ENCODE data around the gene SCP2.
"Not testable (repeated sequence)": the region's sequence is repeated elsewhere in the genome, so short reads cannot be mapped to it uniquely, and the experiment has no call there.

Gene SCP2

GRCh38 chr1:52969234-52969633 lies 42.2 kb downstream of the SCP2 start:
- DNase-seq (ENCODE audit: low read depth in 1 of 2, low spot score in 1 of 2): not testable (repeated sequence)

GRCh38 chr1:52970149-52970548 lies 43.1 kb downstream of the SCP2 start:
- DNase-seq (ENCODE audit: low read depth in 1 of 2, low spot score in 1 of 2): no peak

- no peak for DNase-seq (ENCODE audit: low read depth in 1 of 2, low spot score in 1 of 2)
These were observed 46.8 kb downstream of the SCP2 start for GRCh38 chr1:52973841-52974240.

DNA sequence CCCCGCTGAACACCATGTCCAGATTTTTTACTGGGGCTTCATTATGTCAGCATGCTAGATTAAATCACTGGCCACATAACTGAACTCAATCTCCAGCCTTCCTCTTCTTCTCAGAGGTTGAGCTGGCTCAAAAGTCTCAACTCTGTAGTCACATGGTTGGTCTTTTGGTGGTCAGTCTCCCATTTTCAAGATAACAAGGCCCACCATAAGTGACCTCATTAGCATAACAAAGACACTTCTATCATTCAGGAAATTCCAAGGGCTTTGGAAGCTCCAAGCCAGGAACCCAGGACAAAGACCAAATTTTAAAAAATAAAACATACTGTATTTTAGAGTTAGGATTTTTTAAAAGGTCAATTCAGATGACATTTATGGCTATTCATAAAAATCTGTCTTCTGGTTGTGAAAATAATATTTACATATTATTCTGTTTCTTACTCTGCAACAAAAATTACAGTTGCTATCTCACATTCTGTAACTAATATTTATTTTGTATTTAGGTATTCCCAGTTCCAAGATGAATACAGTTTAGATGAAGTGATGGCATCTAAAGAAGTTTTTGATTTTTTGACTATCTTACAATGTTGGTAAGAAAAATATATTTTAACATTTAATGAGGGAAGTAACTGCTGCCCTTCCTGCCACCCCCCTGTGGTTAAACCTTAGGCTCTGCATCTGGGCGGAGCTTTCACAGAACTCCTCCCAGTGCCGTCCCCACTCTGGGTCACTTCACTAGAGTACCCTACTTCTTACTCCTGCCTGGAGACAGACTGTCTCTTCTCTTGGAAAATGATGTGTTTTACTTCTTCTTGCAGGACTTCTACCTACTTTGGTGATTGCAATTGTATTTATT lies 49.3 kb downstream of the SCP2 start:
- no peak for DNase-seq (ENCODE audit: low read depth in 1 of 2, low spot score in 1 of 2)

GRCh38 chr1:52978045-52978444 lies 51.0 kb downstream of the SCP2 start:
- DNase-seq (ENCODE audit: low read depth in 1 of 2, low spot score in 1 of 2): no peak

DNA sequence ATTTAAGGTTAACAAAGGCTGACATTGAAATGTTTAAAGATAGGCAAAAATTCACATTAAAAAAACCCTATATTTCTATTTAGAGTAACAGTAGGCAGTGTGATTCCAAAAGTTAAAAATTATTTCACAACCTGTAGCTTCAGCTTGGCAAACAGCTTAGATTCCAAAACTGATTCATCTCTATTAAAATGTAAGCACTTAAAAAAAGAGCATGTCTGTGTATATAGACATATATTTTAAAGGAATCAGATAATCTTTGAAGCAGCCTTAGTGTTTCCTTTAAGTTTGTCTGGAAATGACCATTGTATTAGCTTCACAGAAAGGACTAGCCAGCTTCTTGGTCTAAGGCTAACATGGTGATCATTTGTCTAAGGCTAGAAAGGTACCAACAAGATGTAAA lies 65.7 kb downstream of the SCP2 start:
- DNase-seq (ENCODE audit: low read depth in 1 of 2, low spot score in 1 of 2): not testable (repeated sequence)

GRCh38 chr1:52994656-52995055 lies 67.6 kb downstream of the SCP2 start:
- no peak for DNase-seq (ENCODE audit: low read depth in 1 of 2, low spot score in 1 of 2)

- DNase-seq (ENCODE audit: low read depth in 1 of 2, low spot score in 1 of 2): no peak
These were observed 69.6 kb downstream of the SCP2 start for GRCh38 chr1:52996653-52997052.

GRCh38 chr1:53001128-53001527 lies 74.1 kb downstream of the SCP2 start:
- no peak for DNase-seq (ENCODE audit: low read depth in 1 of 2, low spot score in 1 of 2)

DNA sequence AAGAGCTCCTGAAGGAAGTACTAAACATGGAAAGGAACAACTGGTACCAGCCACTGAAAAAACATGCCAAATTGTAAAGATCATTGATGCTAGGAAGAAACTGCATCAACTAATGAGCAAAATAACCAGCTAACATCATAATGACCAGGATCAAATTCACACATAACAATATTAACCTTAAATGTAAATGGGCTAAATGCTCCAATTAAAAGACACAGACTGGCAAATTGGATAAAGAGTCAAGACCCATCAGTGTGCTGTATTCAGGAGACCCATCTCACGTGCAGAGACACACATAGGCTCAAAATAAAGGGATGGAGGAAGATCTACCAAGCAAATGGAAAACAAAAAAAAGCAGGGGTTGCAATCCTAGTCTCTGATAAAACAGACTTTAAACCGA lies 79.5 kb downstream of the SCP2 start:
- not testable (repeated sequence) for DNase-seq (ENCODE audit: low read depth in 1 of 2, low spot score in 1 of 2)

DNA sequence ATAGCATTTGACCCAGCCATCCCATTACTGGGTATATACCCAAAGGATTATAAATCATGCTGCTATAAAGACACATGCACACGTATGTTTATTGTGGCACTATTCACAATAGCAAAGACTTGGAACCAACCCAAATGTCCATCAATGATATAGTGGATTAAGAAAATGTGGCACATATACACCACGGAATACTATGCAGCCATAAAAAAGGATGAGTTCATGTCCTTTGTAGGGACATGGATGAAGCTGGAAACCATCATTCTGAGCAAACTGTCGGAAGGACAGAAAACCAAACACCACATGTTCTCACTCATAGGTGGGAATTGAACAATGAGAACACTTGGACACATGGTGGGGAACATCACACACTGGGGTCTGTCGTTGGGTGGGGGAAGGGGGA lies 83.2 kb downstream of the SCP2 start:
- not testable (repeated sequence) for DNase-seq (ENCODE audit: low read depth in 1 of 2, low spot score in 1 of 2)

DNA sequence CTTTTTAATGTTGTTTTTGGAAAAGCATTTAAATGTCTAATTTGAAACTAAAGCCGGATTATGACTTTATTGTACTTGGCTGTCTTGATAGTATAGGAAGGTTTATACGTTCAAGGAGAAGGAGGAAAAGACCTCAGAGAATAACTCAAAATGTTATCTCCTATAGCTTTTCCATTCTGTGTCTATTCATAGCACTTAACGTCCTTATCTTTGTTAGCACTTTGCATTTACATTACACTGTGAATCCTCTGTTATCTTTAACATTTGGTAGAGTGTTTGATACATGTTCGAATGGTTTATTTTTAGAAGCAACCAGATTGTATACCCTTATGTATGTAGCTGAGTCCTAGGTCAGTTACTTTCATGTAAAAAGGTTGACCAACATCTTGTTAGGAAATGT lies 84.1 kb downstream of the SCP2 start:
- DNase-seq (ENCODE audit: low read depth in 1 of 2, low spot score in 1 of 2): no peak

DNA sequence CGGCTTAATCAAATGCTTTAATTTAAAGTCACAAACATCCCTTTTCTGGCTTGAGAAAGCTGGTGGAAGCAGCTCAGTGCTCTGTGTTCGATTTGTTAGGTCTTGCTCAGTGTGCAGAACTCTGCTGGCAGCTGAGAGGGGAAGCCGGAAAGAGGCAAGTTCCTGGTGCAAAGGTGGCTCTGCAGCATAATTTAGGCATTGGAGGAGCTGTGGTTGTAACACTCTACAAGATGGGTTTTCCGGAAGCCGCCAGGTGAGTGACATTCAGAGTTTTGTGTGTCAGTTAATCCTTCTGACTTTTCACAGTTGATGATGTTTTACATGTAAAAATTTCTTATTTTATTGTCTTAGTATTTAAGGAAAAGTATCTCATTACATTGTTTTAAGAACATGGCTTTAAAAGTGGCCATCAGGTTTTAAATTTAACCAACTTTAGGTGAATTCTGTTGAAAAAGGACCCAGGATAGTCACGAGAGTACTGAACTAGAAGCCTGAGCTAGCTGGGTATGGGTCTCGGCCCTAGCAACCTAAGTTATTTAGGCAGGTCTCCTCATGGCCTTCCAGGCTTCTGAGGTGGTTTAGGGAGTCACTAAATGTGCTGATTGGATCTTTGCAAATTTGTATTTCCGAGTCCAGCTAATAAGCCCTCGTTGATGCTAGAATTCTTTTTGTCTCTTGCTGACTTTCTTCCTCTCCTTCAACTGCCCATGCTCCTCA lies 87.9 kb downstream of the SCP2 start:
- DNase-seq (ENCODE audit: low read depth in 1 of 2, low spot score in 1 of 2): peak; percentile 33 to 71

DNA sequence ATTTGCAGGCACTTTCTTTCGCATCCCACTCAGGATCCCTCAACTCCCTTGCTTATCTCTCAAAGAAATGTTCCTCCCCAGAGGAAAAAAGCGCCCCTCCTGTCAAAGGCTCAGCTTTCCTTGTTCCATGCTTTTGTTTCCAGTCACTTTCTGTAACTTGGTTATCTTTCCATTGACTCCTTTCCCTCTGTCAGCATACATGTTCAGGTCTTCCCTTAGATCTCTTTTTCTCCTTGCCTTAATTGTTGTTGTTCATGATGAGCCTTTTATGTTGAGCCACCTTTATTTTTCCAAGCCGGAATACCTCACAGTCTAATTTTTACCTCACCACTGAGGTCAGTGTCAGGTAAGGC lies 88.4 kb downstream of the SCP2 start:
- DNase-seq (ENCODE audit: low read depth in 1 of 2, low spot score in 1 of 2): no peak

- DNase-seq (ENCODE audit: low read depth in 1 of 2, low spot score in 1 of 2): no peak
These were observed 89.6 kb downstream of the SCP2 start for GRCh38 chr1:53016705-53017104.

DNA sequence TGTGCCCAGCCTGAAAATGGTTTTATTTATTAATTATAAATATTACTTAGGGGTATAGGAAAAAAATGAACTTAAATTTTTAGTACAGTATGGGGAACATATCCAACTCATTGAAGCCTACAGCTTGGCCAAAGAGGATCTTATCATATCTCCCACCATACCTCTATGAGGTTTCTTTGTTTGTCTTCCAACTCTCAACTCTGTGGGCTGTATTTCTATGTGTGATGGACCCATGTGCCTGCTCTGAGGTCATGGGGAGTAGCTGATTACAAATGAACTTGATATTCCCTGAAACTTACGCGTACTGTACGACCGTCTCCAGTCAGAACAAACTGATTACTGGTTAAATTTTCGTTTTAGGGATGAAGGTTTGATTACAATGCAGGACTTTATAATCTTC lies 93.5 kb downstream of the SCP2 start:
- no peak for DNase-seq (ENCODE audit: low read depth in 1 of 2, low spot score in 1 of 2)

DNA sequence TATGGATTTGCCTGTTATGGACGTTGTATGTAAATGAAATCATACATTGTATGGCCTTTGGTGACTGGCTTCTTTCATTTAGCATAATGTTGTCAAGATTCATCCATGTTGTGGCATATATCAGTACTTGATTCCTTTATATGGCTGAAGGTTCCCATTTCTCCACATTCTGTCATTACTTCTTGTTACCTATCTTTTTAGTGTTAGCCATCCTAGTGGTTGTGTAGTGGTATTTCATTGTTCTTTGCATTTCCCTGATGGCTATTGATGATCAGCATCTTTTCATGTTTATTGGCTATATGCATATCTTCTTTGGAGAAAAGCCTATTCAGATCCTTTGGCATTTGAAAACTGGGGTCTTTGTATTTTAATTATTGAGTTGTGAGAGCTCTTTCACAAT lies 95.1 kb downstream of the SCP2 start:
- no peak for DNase-seq (ENCODE audit: low read depth in 1 of 2, low spot score in 1 of 2)

DNA sequence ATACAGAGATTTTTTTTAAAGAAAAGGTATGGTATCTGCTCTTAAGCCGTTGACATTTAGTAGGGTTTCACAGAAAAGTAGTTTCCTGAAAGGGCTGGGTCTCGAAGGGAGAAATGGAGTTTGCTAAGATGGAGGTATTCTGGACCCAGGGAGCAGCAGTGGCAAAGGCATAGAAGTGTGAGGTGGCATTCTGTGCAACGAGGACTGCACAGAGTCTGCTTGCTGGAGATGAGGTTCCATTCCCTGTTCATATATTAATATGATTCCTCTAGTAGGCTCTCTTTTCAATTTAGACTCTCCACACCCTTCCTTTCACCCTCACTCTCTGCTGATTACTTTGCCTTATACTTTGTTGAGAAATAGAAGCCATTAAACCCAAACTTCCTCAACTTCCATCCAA lies 96.5 kb downstream of the SCP2 start:
- DNase-seq (ENCODE audit: low read depth in 1 of 2, low spot score in 1 of 2): no peak

- no peak for DNase-seq (ENCODE audit: low read depth in 1 of 2, low spot score in 1 of 2)
These were observed 97.0 kb downstream of the SCP2 start for GRCh38 chr1:53024117-53024516.

DNA sequence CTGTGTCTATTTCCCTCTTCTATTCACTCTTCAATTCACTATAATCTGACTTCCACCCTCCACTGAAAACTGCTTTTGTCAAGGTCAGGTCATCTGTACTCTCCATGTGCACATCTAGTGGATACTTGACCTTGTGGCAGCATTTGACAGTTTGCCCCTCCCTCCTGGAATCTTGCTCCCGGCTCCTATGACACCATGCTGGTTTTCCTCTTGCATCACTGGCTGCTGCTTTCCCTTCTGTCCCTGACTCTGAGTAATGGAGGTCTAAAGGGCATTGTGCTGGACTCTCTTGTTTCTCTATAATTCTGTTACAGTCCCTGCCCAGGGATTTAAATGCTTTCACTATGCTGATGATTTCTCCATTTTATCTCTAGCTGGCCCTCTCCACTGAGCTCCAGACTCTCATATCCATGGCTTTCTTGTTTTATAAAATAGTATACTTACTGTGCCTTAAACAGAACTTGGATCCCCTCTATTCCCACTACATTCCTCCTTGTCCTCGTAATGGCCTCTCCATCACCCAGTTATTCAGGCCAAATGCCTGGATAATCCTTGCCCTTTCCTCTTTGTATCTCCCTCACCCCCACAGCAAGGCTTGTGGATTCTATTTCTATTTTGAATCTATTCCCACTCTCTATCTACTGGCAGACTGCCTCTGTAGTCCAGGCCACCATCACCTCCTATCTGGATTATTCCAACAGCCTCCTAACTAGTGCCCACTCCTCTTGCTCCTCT lies 98.1 kb downstream of the SCP2 start:
- no peak for DNase-seq (ENCODE audit: low read depth in 1 of 2, low spot score in 1 of 2)

GRCh38 chr1:53025769-53026112 lies 98.7 kb downstream of the SCP2 start:
- DNase-seq (ENCODE audit: low read depth in 1 of 2, low spot score in 1 of 2): no peak

GRCh38 chr1:53026254-53026653 lies 99.2 kb downstream of the SCP2 start:
- no peak for DNase-seq (ENCODE audit: low read depth in 1 of 2, low spot score in 1 of 2)

Data from activated CD4-positive, alpha-beta T cell treated with anti-CD3 and anti-CD28 coated beads, Interleukin-2, amount 50 U/mL, for 24 hours (primary cell).